Adipose tissue (tissue), 3 donors: ENCODE data around the gene PIK3C3. TPM values are rescaled to one million over a fixed set of nuclear protein-coding genes. Genes with fewer than 3 reads are reported as not detected.
"Not testable (repeated sequence)": the region's sequence is repeated elsewhere in the genome, so short reads cannot be mapped to it uniquely, and the experiment has no call there.

ENCODE experiments used
- H3K27ac ChIP-seq: one replicate; pipeline ENCODE4 v1.5.1; 2013; ENCODE audit warnings: low read depth, low read length
- WGBS, 3 donors: extraction: QIAGEN DNeasy Blood & Tissue Kit; methylation state at CpG; one replicate each; pipeline ENCODE4 v1.1.7; 2013; 5-methylcytosine and 5-hydroxymethylcytosine counted together
- polyA plus RNA-seq, 3 donors: library from polyadenylated mRNA; stranded (reverse); fragments of 200-250 nt; gene quantifications; one replicate each; pipeline ENCODE4 v1.2.3, GENCODE V29; 2013
- donor health status: healthy with polysubstance abuse.
- donor health status: Bipolar disorder and iron deficiency.
- donor health status: healthy.

PIK3C3 gene
- polyA plus RNA-seq, 3 donors = 14.5 to 31.8 (median 20.5) TPM

GRCh38 chr18:42095732-42096377 is 140.8 kb downstream of the PIK3C3 start:
- no peak overlapping the region for H3K27ac ChIP-seq

- H3K27ac ChIP-seq = no peak overlapping the region
- WGBS, 3 donors = 53 to 69% (median 65%) methylated on average over 1 of the region's 1 CpG
These were observed 145.2 kb downstream of the PIK3C3 start for GRCh38 chr18:42100248-42100647.

GRCh38 chr18:42100911-42101310 is 145.9 kb downstream of the PIK3C3 start:
- 47 to 63% (median 58%) methylated on average over 2 of the region's 2 CpGs for WGBS, 3 donors
- H3K27ac ChIP-seq = no peak overlapping the region

DNA sequence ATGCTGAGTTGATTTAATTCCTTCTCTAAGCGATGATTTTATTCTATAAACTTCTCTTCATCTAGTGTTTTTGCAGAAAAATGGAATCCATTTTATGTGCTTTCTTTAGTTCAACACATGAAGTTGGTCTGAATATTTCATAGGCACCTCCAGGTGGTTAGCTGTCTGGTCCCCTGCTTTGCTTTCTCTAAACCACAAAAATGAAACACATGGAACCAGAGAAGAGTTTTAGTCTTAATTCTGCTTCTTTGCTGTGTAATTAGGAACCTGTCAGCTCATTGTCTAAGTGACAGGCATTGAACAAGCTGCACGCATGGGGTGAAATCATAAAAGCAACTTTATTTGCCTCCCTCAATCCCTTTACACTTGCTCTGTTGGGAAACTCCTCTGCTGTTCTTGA is 150.4 kb downstream of the PIK3C3 start:
- H3K27ac ChIP-seq = no peak overlapping the region
- WGBS, 3 donors = 88 to 96% (median 94%) methylated on average over 2 of the region's 2 CpGs

DNA sequence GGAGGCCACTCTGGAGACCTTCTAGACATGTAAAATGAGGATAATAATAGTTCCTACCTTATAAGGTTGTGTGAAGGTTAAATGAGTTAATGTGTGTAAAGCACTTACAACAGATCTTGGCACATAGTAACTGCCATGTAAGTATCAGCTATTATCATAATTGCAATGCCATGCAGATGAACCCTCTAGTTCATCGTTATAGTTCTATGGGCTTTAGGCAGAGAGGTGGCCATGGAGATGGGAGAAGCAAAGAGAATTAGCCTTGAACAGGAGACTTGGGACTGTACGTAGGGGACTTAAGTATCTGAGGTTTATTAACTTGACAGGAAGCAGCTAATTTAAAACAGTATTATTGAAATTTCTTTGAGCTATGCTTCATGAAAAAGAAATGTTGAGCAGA is 151.8 kb downstream of the PIK3C3 start:
- no peak overlapping the region for H3K27ac ChIP-seq
- 41 to 85% (median 65%) methylated on average over 2 of the region's 2 CpGs for WGBS, 3 donors

GRCh38 chr18:42107287-42107686 is 152.3 kb downstream of the PIK3C3 start:
- no peak overlapping the region for H3K27ac ChIP-seq
- WGBS, 3 donors = 80 to 90% (median 89%) methylated on average over 4 of the region's 4 CpGs

DNA sequence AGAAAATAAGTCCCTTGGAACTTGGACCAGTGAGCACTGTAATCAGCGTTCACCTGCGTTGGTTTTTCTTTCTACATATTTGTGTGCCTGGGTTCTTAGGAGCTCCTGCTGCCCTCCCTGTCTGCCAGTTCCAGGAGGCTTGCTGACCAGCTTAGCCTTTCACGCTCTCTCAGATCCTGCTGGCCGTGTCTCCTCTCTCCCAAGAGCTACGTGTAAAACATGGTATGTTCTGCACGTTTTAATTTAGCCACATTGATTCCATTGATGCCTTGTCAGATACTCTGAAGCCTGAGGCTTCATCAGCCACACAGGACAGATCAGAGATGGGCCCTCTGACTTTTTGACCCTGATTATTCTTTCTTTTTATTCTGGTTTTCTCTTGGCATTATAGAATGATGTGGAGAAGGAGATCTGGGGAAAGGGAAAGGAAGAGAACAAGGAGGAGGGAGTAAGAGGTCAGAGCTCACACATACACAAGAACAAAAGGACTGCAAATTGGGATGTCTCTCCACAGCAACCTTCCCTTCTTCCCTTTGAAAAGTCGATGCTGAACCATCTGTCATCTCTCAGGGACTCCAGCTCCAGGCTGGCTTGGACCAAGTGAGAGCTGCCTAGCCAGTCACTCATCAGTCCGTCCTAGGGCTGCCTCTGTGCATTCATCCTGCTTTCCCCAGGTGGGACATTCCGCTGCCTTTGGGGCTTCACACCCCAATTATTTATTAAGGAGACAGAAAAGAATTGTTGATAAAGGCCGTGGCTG is 152.8 kb downstream of the PIK3C3 start:
- WGBS, 3 donors = 60 to 78% (median 76%) methylated on average over 10 of the region's 10 CpGs
- H3K27ac ChIP-seq = no peak overlapping the region

DNA sequence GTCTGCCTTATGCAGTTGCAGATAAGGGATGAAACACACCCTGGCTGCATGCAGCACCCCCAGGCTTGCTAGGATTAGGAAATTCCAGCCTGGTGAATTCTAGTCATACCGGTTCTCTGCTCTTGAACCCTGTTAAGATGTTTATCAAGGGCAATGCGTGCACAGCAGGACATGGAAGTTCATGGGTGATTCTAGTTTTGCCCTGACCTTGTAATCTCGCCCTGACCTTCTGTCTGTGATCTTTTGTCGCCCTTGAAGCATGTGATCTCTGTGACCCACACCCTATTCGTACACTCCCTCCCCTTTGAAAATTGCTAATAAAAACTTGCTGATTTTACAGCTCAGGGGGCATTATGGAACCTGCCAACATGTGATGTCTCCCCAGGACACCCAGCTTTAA is 157.1 kb downstream of the PIK3C3 start:
- not testable (repeated sequence) for H3K27ac ChIP-seq
- 73 to 91% (median 88%) methylated on average over 5 of the region's 5 CpGs for WGBS, 3 donors

GRCh38 chr18:42112657-42113420 is 157.8 kb downstream of the PIK3C3 start:
- H3K27ac ChIP-seq = no peak overlapping the region
- 64 to 78% (median 64%) methylated on average over 10 of the region's 10 CpGs for WGBS, 3 donors

DNA sequence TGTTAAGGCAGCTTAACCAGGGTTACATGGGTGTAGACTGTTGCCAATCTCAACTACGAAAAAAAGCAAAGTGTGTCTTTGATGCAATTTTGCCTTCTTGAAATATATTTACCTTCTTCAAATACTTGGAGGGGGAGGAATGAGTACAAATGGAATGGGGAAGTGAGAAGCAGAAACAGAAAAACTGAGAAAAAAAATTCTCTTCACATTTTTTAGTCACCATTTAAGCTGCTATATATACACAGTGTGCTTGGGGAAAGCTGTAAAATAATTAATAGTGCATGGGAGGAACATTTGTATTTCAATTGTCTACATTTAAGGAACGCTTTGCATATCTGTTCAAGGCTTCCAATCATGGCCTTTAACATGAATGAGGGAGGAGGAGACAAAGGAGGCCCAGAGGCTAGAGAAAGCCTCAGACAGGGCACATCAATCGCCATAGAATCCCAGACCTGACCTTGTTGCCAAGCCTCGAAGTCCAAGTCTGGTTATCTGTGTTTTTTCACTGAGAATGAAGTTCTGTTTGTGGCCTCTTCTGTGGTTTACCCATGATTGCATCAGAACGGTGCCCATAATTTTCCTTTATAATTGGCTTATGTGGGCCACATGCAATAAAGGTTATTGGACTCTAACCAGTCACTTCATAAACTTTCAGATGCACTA is 158.6 kb downstream of the PIK3C3 start:
- H3K27ac ChIP-seq = no peak overlapping the region

GRCh38 chr18:42114310-42114943 is 159.4 kb downstream of the PIK3C3 start:
- WGBS, 3 donors = 23 to 25% (median 24%) methylated on average over 7 of the region's 7 CpGs
- no peak overlapping the region for H3K27ac ChIP-seq

More for the DNA sequence above, 158.6 kb downstream of the PIK3C3 start:
- 40 to 61% (median 47%) methylated on average over 5 of the region's 5 CpGs for WGBS, 3 donors

GRCh38 chr18:42126586-42126985 is 171.6 kb downstream of the PIK3C3 start:
- no peak overlapping the region for H3K27ac ChIP-seq
- WGBS, 3 donors = 76 to 88% (median 87%) methylated on average over 1 of the region's 1 CpG

GRCh38 chr18:42131066-42131929 is 176.3 kb downstream of the PIK3C3 start:
- WGBS, 3 donors = 28 to 42% (median 39%) methylated on average over 12 of the region's 12 CpGs
- H3K27ac ChIP-seq = no peak overlapping the region

DNA sequence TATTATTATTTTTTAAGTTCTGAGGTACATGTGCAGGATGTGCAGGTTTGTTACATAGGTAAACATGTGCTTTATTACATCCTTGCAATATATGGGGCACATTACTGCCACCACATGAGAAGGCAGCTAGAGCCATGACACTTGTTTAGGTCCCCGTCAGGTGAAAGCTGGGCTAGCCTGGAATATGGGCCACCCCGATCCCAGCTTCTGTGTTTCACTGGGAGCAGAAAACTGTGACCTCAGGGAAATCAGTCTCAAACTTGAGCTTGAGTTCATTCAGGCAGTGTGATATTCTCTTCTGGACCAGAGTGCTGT is 176.9 kb downstream of the PIK3C3 start:
- no peak overlapping the region for H3K27ac ChIP-seq
- 74 to 86% (median 85%) methylated on average over 2 of the region's 2 CpGs for WGBS, 3 donors
